GM12875 (cell line): ENCODE measurements around the gene RHOJ.
A peak's percentile ranks its signal among the peaks of the same experiment; 100 is the strongest.

ENCODE experiments used
- H3K4me3 ChIP-seq: one replicate; pipeline ENCODE4 v1.5.1; 2011; ENCODE audit warnings: low read depth, low read length, control low read depth
- CTCF ChIP-seq: IDR thresholded peaks from 2 replicates; pipeline ENCODE4 v1.5.1; 2011; ENCODE audit warnings: low read depth, mild to moderate bottlenecking, control low read depth, inconsistent platforms, low read length, moderate library complexity, borderline replicate concordance; ENCODE audit not compliant: insufficient read depth

The RHOJ gene

GRCh38 chr14:63174760-63175191 is 29.5 kb upstream of the RHOJ start:
- no peak overlapping the region for H3K4me3 ChIP-seq
- TF ChIP-seq CTCF = peak; percentile 34; the same call in 1 of the 2 replicates

- no peak overlapping the region for H3K4me3 ChIP-seq
- TF ChIP-seq CTCF = no peak
Observed at GRCh38 chr14:63175531-63175930, 28.7 kb upstream of the RHOJ start.

GRCh38 chr14:63178912-63179311 is 25.3 kb upstream of the RHOJ start:
- no peak overlapping the region for H3K4me3 ChIP-seq
- TF ChIP-seq CTCF = no peak

- H3K4me3 ChIP-seq = no peak overlapping the region
- TF ChIP-seq CTCF = no peak
Observed at GRCh38 chr14:63179383-63179782, 24.9 kb upstream of the RHOJ start.

GRCh38 chr14:63180011-63180410 is 24.2 kb upstream of the RHOJ start:
- TF ChIP-seq CTCF = no peak
- no peak overlapping the region for H3K4me3 ChIP-seq

GRCh38 chr14:63182968-63183367 is 21.3 kb upstream of the RHOJ start:
- TF ChIP-seq CTCF = no peak
- no peak overlapping the region for H3K4me3 ChIP-seq

GRCh38 chr14:63186453-63186852 is 17.8 kb upstream of the RHOJ start:
- TF ChIP-seq CTCF = no peak
- H3K4me3 ChIP-seq = no peak overlapping the region
